Measurements from ENCODE around the gene JMJD1C. TPM values are rescaled to one million over a fixed set of nuclear protein-coding genes. Genes with fewer than 3 reads are reported as not detected.
A peak's percentile ranks its signal among the peaks of the same experiment; 100 is the strongest.
"Not testable (repeated sequence)": the region's sequence is repeated elsewhere in the genome, so short reads cannot be mapped to it uniquely, and the experiment has no call there.

JMJD1C gene
- total RNA-seq, 1 experiment from 2014 or later: 66.0 TPM

DNA sequence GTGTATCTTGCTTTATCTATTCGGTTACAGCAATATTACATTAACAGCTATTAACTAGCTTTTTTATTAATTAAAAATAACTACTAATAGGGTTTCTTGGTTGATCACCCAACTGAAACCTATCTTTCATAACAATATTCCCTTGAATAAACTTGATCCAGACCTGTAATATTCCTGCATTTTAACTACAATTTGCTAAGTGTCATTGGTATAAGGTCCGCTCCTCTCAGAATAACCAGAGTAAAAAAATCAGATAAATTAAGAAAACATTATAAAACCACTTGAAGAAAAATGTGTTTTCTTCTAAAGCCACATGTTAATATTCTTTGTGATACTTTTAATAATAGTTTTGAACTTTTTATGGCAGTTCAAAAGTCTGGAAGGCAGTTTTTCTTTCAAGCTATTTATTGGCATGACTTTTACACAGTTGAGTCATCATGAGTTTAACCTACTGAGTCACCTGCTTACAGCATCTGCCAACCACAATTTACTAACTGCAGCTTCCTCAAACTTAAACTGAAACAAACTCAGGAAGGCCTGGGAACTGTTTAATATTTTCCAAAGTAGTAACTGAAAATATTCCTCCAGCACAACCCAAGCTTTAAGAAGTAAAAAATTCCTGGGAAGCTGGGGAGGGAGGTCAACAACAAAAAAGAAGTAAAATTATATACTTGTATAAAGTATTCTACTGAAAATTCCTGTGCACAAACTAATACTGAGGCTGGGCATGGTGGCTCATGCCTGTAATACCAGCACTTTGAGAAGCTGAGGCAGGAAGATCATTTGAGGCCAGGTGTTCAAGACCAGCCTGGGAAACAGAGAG lies 229.5 kb downstream of the JMJD1C start:
- peak; percentile 56 for DNase-seq (ENCODE audit: extremely low read depth, low read depth)

- not testable (repeated sequence) for DNase-seq (ENCODE audit: extremely low read depth, low read depth)
Measured at GRCh38 chr10:63235136-63235535, 230.6 kb downstream of the JMJD1C start.

GRCh38 chr10:63229161-63229560 lies 236.6 kb downstream of the JMJD1C start:
- DNase-seq (ENCODE audit: extremely low read depth, low read depth): no peak

DNA sequence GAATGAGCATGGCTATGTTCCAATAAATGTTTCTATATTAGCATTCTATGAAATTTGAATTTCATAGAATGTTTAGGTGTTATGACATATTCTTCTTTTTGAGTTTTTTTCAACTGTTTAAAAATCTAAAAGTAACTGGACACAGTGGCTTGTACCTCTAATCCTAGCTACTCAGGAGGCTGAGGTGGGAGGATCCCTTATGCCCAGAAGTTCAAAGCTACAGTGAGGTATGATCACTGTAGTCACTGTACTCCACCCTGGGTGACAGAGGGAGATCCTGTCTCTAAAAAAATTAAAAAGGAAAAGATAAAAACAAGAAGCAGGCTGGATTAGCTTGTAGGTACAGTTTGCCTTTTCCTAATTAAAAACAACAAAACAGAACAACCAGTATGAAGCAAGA lies 237.5 kb downstream of the JMJD1C start:
- no peak for DNase-seq (ENCODE audit: extremely low read depth, low read depth)

DNA sequence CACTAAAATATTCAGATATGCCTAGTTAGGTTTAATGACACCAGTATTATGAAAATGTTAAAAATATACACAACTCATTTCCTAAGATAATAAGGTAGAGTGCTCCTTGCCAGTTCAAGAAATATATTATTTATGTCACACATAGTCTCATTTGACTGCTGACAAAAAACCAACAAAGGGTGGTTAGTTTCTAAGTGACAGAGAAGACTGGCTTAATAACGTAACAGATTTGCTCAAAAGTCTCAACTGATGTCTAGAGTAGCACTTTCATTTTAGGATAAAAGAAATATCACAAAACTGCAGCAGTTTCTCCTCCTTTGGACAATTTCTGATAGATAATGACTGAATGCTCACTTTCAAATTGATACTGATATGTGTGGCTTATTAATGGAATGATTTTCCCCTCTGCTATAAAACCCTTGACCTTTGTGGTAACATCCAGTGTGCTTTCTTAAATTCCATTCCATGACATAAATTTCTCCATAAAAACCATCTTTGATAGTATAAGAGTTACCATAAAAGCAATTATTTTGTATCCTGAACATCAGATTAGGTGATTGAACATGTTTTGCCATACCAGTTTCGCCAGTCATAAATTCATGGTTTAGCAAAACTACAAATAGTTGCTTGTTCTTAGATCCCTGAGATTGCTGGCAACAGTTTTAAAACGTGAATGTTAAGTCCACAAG lies 238.4 kb downstream of the JMJD1C start:
- DNase-seq (ENCODE audit: extremely low read depth, low read depth): no peak

DNA sequence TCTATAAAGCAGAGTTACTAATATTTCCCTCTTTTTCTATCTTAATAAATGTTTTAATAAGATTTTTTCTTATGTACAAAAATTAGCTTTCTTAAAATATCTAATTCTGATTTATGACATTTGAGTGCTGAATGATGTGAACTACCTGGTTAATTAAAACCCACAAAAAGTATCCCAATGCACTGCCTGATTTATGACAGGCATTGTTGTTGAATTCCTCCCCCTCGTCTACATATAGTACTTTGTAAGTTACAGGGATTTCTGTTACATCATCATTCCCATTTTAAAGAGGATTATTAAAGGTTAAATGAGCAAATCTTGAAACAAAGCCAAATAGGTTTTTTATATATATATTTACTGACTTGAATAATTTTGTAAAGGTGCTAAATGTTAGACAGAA lies 241.5 kb downstream of the JMJD1C start:
- no peak for DNase-seq (ENCODE audit: extremely low read depth, low read depth)

DNA sequence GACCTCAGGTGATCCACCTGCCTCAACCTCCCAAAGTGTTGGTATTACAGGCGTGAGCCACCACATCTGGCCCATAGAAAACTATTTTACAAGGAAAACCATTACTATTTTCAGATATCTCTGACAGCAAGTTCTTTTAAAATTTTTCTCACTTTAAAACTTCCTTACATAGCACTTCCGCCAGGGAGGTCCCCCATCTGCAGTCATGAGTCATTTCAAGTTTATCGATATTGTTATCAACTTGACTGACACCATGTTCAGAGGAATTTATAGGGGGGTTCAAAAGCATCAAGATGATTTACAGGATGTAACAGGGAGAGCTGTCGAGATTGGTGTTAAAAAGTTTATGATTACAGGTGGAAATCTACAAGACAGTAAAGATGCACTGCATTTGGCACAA lies 243.8 kb downstream of the JMJD1C start:
- DNase-seq (ENCODE audit: extremely low read depth, low read depth): no peak

- no peak for DNase-seq (ENCODE audit: extremely low read depth, low read depth)
Measured at GRCh38 chr10:63219749-63220148, 246.0 kb downstream of the JMJD1C start.

DNA sequence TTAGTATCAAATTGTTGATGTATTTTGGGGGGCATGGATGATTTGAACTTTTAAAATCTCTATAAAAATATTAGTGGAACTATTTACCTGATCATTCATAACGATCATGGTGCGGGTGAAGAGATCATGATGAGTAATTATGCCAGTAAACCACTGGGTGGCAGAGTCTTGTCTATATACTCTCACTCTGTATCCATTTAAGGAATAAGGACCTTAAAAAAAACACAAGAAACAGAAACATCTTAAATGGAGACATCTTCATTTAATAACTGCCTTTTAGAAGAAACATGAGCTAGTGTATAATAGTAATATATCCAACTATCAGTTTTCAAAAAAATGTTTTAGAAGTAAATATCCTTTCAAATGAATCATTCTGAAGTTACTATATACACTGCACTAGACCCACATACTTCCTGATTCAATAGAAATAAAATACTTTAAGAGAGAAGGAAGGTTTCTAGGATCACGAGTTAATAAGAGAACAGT lies 248.6 kb downstream of the JMJD1C start:
- peak; percentile 51 for DNase-seq (ENCODE audit: extremely low read depth, low read depth)

DNA sequence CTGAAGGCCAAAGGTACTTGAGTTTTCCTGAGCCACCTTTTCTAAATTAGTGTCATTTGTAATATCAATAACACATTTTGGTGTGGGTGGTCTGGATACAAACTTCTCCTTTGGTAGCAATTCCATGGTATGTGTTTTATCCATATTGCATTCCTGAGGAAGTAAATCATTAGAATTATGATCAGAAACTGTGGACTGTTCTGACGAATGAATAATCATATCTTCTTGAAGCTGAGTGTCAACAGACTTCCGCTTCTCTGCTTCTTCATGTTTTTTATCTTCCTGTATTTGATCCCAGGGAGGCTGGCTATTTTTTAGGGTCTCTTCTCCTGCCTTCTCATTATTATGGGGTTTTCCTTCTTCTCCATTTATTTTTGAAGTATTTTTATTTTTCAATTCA lies 251.2 kb downstream of the JMJD1C start:
- DNase-seq (ENCODE audit: extremely low read depth, low read depth): no peak

DNA sequence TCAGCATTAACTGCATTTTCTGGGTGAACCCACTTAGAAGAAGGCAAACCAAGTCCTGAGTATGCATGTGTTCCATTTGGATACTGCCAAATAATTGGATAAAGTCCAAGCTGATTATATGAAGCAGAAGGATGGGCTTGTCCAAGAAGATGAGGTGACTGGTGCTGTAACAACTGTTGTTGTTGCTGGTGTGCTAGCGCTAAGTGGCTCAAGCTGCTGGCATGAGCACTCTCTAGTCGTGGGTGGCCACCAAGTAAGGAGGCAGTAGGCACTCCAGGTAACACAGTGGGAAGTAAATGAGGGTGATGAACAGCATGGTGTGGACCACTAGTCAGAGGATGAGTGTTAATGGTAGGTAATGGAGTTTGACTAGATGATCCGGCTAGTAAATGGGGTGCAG lies 252.3 kb downstream of the JMJD1C start:
- DNase-seq (ENCODE audit: extremely low read depth, low read depth): no peak

- DNase-seq (ENCODE audit: extremely low read depth, low read depth): no peak
Measured at GRCh38 chr10:63210611-63211196, 255.1 kb downstream of the JMJD1C start.

- DNase-seq (ENCODE audit: extremely low read depth, low read depth): no peak
Measured at GRCh38 chr10:63209705-63210104, 256.1 kb downstream of the JMJD1C start.

- no peak for DNase-seq (ENCODE audit: extremely low read depth, low read depth)
Measured at GRCh38 chr10:63208986-63209385, 256.8 kb downstream of the JMJD1C start.

DNA sequence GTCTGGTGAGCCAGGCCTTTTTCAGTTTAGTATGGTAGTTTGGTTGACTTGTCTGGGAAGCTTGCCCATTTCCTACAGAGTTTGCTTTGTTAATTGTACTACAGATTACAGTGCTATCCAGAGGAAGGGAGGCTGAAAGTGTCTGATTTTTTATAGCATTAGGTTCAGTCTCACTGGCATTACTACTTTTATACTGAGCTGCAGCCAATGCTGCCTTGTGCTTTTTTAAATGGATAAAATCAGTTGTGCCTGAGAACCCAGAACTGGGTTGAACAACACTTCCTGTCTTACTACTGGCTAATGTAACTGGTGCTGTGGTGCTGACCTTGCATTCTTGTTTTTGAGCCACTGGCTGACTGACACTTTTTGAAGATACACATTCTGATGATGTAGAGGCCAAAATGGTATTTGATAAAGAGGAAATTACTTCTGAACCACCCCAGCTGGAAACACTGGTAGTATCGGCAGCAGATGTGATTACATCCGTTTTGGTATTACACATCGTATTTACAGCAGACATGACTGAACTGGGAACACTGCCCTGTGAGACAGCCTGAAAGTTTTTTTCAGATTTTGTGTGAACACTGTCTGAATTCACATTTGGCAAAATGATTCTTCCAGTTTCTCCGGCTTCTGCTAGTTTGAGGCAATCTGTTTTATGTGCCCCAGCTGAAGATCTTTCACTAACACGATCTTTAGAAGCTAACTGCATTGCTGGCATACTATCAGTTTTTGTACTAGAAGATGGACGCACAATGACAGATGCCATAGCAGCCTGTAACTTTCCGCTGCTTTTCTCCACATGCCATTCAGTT lies 258.6 kb downstream of the JMJD1C start:
- DNase-seq (ENCODE audit: extremely low read depth, low read depth): no peak

DNA sequence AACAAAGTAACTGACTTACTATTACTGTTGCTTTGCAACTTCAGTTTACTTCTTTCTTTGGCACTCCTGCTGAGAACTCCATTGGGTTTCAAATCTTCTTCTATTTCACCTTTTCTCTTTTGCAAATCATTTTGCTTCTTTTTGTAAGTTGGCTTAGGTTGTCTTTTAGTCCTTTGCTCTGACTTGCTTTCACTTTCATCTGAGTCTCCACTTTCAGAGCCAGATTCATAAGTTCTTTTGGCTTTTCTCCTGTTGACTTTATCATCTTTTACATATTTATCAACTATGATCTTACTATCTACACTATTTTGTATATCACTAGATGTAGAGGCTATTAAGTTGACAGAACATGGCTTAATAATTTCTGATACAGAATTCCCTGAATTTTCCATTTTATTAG lies 259.2 kb downstream of the JMJD1C start:
- no peak for DNase-seq (ENCODE audit: extremely low read depth, low read depth)

- DNase-seq (ENCODE audit: extremely low read depth, low read depth): no peak
Measured at GRCh38 chr10:63205421-63205820, 260.4 kb downstream of the JMJD1C start.

DNA sequence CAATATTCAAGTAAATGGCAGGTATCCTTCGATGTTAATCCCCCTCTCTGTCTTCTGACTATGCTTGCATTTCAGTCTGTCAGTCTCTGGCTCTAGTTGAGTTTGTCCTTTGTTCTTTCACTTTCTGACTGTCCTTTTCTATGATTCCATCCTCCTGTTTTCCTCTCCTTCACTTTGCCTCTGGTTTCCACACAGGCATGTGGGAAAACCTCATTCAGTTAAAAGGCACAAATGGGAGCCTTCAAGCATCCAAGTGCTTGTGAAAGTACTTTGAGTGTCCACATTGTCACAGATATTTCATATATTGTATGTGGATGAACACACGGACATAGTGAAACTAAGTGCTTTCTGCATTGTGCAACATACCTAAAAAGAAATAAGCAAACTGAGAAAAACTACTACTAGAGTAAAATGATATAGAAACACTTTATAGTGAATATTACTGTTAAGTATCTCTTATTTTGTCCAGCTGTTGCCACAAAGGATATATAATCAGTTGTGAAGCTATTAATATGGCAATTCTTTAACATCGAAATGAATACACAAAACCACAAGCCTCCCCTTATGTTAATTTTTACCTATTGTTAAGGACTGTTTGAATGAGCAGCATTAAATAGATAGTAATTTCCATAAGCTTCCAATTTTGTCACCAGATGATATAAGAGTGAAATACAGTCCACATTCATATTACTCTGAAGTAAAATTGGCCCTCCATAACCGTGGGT lies 260.9 kb downstream of the JMJD1C start:
- no peak for DNase-seq (ENCODE audit: extremely low read depth, low read depth)

DNA sequence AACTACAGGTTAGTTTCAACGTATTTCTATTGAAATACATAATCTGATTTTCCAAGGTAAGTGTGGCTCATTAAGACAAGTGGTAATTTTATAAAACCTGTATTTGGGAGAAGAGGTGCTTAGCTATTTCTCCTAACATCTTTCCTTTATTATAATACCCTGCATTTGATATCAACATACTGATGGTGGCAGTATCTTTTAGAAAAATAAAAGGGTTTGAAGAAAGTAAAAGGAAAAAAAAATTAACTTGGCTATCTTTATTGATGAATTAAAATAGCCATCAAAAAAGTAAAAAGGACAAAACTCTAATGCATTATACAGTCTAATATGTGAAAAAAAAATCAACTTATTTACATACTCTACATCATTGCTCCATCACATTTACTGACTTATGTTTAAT lies 264.7 kb downstream of the JMJD1C start:
- DNase-seq (ENCODE audit: extremely low read depth, low read depth): no peak

DNA sequence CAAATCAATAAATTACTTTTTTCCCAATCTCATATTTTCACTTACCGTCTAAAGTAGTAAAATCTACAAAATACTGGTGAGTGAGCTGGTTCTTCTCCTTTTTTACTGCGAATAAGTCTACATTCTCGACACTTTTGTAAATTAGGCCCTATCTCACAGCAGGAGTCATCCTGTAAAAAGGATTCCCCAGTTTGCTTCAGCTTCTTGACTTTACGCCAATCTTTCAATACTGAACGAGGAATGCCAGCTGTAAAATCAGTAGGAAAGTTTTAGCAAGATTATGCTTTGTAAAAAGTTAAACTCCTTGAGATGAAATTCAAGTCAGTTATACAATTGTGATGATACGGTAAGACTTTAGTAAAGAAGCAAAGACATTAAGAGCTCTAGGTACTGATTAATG lies 265.3 kb downstream of the JMJD1C start:
- no peak for DNase-seq (ENCODE audit: extremely low read depth, low read depth)

Measured in NCI-H460 (cell line).